Epithelial cell of proximal tubule (primary cell): ENCODE results near the gene MYL9. TPM values are rescaled to one million over a fixed set of nuclear protein-coding genes. Genes with fewer than 3 reads are reported as not detected.

ENCODE experiments used
- DNase-seq: peaks from one replicate; pipeline ENCODE4 v3.0.0-alpha.2; 2011; ENCODE audit warnings: low read depth
- H3K4me3 ChIP-seq: 2 replicates; pipeline ENCODE4 v1.5.1; 2011; ENCODE audit warnings: low read depth, mild to moderate bottlenecking, low read length
- CTCF ChIP-seq: conservative IDR thresholded peaks from 2 replicates; pipeline ENCODE4 v1.5.1; 2012; ENCODE audit warnings: low read depth, mild to moderate bottlenecking, low read length
- total RNA-seq: library from RNA; depleted of rRNA; stranded (reverse); fragments of >200 nt; gene quantifications from 2 replicates; pipeline ENCODE4 v1.2.3, GENCODE V29; 2015

Gene MYL9
- total RNA-seq, 1 donor from 2014 or later: 31.7 TPM

GRCh38 chr20:36538026-36538722 is 3.1 kb upstream of the MYL9 start:
- no peak for TF ChIP-seq CTCF

GRCh38 chr20:36540551-36541211 is 638 bp upstream of the MYL9 start:
- no peak for TF ChIP-seq CTCF
- DNase-seq: no peak
- H3K4me3 ChIP-seq: peak overlapping the region; percentile 61

More at GRCh38 chr20:36538026-36538722, 3.1 kb upstream of the MYL9 start:
- H3K4me3 ChIP-seq: no peak overlapping the region
- DNase-seq: no peak

GRCh38 chr20:36541768-36542488 is 609 bp downstream of the MYL9 start:
- DNase-seq: no peak

GRCh38 chr20:36542516-36543183 is 1.3 kb downstream of the MYL9 start:
- no peak for TF ChIP-seq CTCF
- no peak overlapping the region for H3K4me3 ChIP-seq
- no peak for DNase-seq

More at GRCh38 chr20:36541768-36542488, 609 bp downstream of the MYL9 start:
- peak overlapping the region; percentile 61 for H3K4me3 ChIP-seq
- TF ChIP-seq CTCF: peak; percentile 49

GRCh38 chr20:36543184-36544133 is 2.1 kb downstream of the MYL9 start:
- TF ChIP-seq CTCF: no peak
- H3K4me3 ChIP-seq: no peak overlapping the region
- no peak for DNase-seq
